Ureter (tissue), 1 donor: ENCODE data around the gene PCSK2. TPM values are rescaled to one million over a fixed set of nuclear protein-coding genes. Genes with fewer than 3 reads are reported as not detected.

Experiments used
- DNase-seq: peaks from one replicate; pipeline ENCODE4 v3.0.0-alpha.2; 2020; ENCODE audit warnings: low spot score
- total RNA-seq: library from RNA; stranded (reverse); gene quantifications from one replicate; pipeline ENCODE4 v1.2.4, GENCODE V29; 2023
- donor health status: DM: yes; HTN: yes; CAD: no.

The PCSK2 gene
- total RNA-seq, 1 donor from 2014 or later = not detected

DNA sequence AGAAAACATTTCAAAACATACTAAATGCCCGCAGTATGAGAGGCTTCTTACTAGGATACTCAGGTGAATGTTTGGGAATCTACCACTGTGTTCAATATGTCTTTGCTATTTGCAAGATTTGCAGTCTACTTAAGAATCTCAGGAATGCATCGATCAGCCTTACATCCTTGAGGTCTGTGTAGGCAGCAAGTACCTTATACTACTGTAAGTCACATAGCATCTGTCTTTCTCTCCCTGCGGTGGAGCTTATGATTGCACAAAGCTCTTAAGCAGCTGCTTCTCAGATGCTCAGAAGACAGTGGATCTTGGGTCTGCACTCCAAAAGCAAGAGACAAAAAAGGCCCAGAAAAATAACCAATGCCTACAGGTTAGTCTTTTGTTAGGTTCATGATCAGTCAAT lies 21.4 kb downstream of the PCSK2 start:
- DNase-seq = no peak

GRCh38 chr20:17262786-17263185 lies 35.9 kb downstream of the PCSK2 start:
- no peak for DNase-seq

DNA sequence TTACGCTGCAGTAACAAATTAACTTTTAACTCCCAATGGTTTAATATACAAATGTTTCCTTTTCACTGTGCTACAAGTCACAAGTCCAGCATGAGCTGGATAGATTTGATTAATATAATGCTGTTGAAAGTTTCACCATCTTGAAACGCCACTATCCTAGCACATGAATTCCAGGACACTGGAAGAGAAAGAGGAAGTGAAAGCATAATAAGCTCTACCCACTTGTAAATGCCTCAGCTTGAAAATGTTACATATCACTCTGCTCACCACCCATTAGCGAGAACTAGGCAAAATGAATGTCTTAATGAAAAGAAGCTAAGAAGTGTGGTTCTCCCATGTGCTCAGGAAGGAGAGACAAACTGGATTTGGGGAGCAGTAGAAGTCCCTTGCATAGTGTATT lies 46.9 kb downstream of the PCSK2 start:
- no peak for DNase-seq

DNA sequence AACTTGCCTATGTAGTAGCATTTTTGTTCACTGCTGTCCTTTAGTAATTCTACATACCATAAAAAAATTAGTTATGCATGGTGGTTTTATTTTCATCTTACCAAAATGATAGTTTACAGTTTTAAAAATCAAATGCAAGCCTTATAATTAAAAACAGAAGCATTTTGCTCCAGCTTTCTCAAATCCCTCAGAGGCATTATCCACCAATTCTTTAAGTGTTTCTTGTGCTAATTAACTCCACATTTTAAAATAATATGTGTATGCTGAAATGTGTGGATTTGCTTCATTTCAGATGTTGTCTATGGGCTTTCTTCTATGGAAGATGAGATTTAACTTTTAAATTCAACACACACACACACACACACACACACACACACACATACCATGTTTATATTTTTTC lies 49.3 kb downstream of the PCSK2 start:
- no peak for DNase-seq

- no peak for DNase-seq
Observed at GRCh38 chr20:17281478-17281877, 54.6 kb downstream of the PCSK2 start.

DNA sequence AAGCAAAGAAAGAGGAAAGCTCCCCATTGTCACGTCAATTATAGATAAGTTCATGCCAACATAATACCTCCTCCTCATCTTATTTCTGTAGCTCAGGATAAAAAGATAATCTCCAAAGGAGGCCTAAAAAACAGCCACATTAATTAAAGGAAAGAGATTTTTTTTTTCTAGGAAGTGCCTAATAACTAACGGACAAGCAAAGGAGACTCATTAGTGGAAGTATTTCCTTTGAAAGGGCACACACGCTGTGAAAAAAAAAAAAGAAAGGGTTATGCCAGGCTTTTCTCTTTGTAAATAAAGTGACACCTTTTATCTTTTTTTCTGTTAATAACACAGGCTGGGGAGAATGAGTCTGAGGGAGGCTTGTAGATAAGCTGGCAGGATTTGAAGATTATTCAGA lies 55.7 kb downstream of the PCSK2 start:
- no peak for DNase-seq

- DNase-seq = no peak
Observed at GRCh38 chr20:17287503-17287902, 60.7 kb downstream of the PCSK2 start.

DNA sequence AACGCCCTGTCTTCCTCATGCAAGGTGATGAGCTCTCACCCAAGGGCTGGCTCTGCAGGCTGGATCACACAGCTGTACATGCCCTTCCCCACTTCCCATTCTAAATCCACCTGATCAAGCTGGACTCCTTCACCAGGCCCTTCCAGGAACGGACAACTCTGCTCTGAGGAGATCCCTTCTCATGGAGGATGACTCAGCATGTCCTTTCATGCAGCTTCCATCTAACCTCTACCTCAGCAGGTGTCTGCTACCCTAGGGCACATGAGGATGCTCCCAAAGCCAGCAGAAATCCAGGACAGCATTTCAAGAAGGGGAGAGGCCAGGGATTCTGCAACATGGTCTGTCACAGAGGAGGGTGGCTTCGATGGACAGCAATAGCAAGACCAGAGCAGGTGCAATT lies 61.2 kb downstream of the PCSK2 start:
- no peak for DNase-seq

- no peak for DNase-seq
Observed at GRCh38 chr20:17295151-17295726, 68.4 kb downstream of the PCSK2 start.

DNA sequence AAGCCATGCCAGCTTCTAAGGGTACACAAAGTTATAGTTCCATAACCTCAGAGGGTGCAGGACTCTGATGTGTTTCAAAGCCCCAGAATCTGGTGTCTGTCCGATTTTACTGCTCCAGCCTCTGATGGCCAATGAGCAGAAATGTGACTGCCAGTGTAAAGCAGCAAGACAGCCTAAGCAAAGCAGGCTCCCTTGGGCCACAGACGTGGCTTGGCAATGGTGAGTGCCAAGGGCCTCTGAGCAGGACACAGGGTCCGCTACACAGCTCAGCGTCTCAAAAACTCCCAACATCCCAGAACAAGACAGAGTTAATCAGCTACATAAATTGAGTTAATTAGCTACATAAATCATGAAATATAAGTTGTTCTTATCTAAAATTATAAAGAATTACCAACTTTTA lies 69.2 kb downstream of the PCSK2 start:
- DNase-seq = no peak

- DNase-seq = no peak
Observed at GRCh38 chr20:17298171-17298570, 71.3 kb downstream of the PCSK2 start.

- no peak for DNase-seq
Observed at GRCh38 chr20:17298751-17299150, 71.9 kb downstream of the PCSK2 start.

- no peak for DNase-seq
Observed at GRCh38 chr20:17300113-17300512, 73.3 kb downstream of the PCSK2 start.

GRCh38 chr20:17304774-17305173 lies 77.9 kb downstream of the PCSK2 start:
- no peak for DNase-seq

- DNase-seq = no peak
Observed at GRCh38 chr20:17306427-17306826, 79.6 kb downstream of the PCSK2 start.

- no peak for DNase-seq
Observed at GRCh38 chr20:17314264-17314663, 87.4 kb downstream of the PCSK2 start.

DNA sequence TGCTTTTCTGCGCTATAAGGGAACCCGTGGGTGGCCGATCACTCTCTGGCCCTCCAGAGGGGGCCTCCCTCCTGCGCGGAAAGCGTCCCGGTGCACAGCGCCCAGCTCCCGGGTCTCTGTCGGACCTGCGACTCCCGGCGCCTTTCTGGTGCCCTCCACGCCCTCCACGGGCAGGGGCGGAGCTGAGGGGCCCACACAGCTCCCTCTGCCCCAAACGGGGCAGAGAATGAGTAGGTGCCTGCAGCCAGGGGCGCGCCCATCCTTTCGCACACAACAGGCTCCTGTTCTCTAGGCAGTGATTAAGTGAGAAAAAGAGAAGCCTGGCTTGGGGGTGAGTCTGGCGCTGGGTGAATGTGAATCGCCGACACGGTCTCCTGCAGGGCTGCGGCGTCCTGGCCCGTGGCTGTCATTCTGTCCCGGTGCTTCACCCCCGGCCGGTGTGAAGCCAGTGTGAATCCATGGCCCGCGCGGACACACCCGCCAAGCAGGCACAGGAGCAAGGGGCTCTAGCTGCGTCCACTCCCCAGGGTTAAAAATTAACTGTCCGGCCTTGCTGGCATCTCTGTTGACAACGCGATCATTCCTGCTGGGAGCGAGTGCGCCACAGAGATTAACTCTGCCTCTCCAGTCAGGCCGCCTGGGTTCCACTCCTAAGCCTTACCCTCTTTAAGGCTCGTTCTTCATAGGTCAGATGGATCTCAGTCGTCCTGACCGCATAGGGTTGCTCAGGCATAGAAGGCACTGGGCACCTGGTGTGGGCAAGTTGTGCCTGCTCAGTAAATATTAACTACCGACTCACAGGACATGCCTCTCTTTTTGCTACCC lies 88.8 kb downstream of the PCSK2 start:
- DNase-seq = no peak

- no peak for DNase-seq
Observed at GRCh38 chr20:17316316-17317038, 89.6 kb downstream of the PCSK2 start.

GRCh38 chr20:17317341-17317740 lies 90.5 kb downstream of the PCSK2 start:
- no peak for DNase-seq

DNA sequence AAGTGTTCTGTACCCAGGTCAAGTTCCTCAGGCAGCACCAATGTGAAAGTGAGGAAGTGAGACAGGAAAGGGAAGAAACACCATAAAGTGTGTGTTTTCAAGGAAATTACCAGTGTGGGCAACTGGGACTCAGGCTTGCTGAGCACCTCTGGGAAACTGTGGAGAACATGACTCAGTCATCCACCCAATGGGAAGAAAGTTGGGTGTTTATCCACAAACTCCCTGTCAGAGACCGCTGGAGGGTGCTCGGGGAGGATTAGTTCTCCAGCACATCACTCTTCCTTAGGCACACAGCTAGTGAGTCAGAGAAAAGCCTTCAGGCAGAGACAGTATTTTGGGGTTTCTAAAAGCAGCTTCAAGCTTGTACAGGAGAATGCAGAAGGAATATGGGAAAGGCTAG lies 93.6 kb downstream of the PCSK2 start:
- DNase-seq = no peak

DNA sequence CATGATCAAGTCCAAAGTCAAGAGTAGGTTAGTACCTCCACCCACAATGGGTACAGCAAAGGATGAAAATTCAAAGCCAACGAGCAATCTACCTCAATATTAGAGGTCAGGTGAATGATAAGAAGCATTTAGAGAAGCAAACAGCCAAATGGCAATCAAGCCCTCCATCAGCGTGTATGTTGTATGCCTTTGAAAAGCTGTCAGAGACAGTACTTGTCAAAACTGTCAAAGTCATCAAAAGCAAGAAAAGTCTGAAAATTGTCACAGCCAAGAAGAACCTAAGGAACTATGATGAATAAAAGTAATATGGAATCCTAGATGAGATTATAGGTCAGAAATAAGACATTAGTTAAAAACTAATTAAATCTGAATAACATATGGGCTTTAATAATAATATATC lies 99.3 kb downstream of the PCSK2 start:
- no peak for DNase-seq

GRCh38 chr20:17327185-17328148 lies 100.6 kb downstream of the PCSK2 start:
- DNase-seq = no peak
